Caco-2 (cell line): ENCODE measurements around the gene CREBBP. TPM values are rescaled to one million over a fixed set of nuclear protein-coding genes. Genes with fewer than 3 reads are reported as not detected.
A peak's percentile ranks its signal among the peaks of the same experiment; 100 is the strongest.

ENCODE experiments used
- BruUV-seq: library from RNA; stranded (reverse); fragments of 400-500 nt; replicated peaks from 2 replicates; lab custom pipeline; 2021; lab: Mats Ljungman, UMichigan
- CTCF ChIA-PET: fragments of 300-600 bp; sonication (Branson Sonifier 250); formaldehyde crosslinking; loops from one replicate; lab custom pipeline; 2022; ENCODE audit warnings: antibody characterized with exemption; lab: Charles Lee
- POLR2A ChIA-PET: fragments of 300-600 bp; sonication (Branson Sonifier 250); formaldehyde crosslinking; loops from one replicate; lab custom pipeline; 2022; ENCODE audit warnings: antibody characterized with exemption; lab: Charles Lee
- DNase-seq, 2 experiments: peaks; one replicate each; pipeline versions ENCODE4 v3.0.0 to v3.0.0-alpha.2; 2020 to 2022
- H3K27me3 ChIP-seq: replicated peaks from 2 replicates; pipeline ENCODE4 v1.6.0; 2011; ENCODE audit warnings: low read length; ENCODE audit not compliant: control insufficient read depth, insufficient read depth
- H3K36me3 ChIP-seq: 2 replicates; pipeline ENCODE4 v1.5.1; 2011; ENCODE audit warnings: low read length; ENCODE audit not compliant: control insufficient read depth, insufficient read depth
- H3K4me1 ChIP-seq: fragments of 250-450 bp; sonication (Bioruptor Pico); 2 replicates; pipeline ENCODE4 v1.5.1; 2020; ENCODE audit warnings: mild to moderate bottlenecking
- H3K4me3 ChIP-seq: 2 replicates; pipeline ENCODE4 v1.5.1; 2011; ENCODE audit warnings: low read depth, mild to moderate bottlenecking, control low read depth, low read length
- H3K9me3 ChIP-seq: fragments of 250-450 bp; sonication (Bioruptor Pico); 2 replicates; pipeline ENCODE4 v1.5.1; 2020; ENCODE audit warnings: mild to moderate bottlenecking, moderate library complexity
- H3K27ac Mint-ChIP-seq: one replicate; pipeline ENCODE4 v1.8.0; 2022; ENCODE audit warnings: mixed read lengths; ENCODE audit not compliant: unreplicated experiment
- H3K27me3 Mint-ChIP-seq: one replicate; pipeline ENCODE4 v1.8.0; 2022; ENCODE audit warnings: mixed read lengths; ENCODE audit not compliant: insufficient read depth, unreplicated experiment
- H3K36me3 Mint-ChIP-seq: one replicate; pipeline ENCODE4 v1.8.0; 2022; ENCODE audit warnings: mild to moderate bottlenecking, mixed read lengths; ENCODE audit not compliant: insufficient read depth, unreplicated experiment
- H3K4me1 Mint-ChIP-seq: one replicate; pipeline ENCODE4 v1.8.0; 2022; ENCODE audit warnings: low read depth, mixed read lengths; ENCODE audit not compliant: unreplicated experiment
- H3K4me3 Mint-ChIP-seq: one replicate; pipeline ENCODE4 v1.8.0; 2022; ENCODE audit warnings: mild to moderate bottlenecking, moderate library complexity, mixed read lengths; ENCODE audit not compliant: unreplicated experiment
- H3K9me3 Mint-ChIP-seq: one replicate; pipeline ENCODE4 v1.8.0; 2022; ENCODE audit warnings: mixed read lengths; ENCODE audit not compliant: unreplicated experiment
- CTCF ChIP-seq, 2 experiments: fragments of 200-600 bp in 1 of 2; IDR thresholded peaks; 1 replicate in 1 of 2; 2 replicates in 1 of 2; pipeline versions ENCODE4 v1.5.1 to v1.8.0; 2011 to 2022; ENCODE audit warnings: antibody characterized with exemption in 1 of 2, control low read depth in 1 of 2, inconsistent platforms in 1 of 2, low read depth in 1 of 2, low read length in 1 of 2, mild to moderate bottlenecking in 1 of 2, moderate library complexity in 1 of 2; ENCODE audit not compliant: insufficient read depth in 1 of 2, severe bottlenecking in 1 of 2, unreplicated experiment in 1 of 2
- intact Hi-C: fragments of 100-400 bp; cut with micrococcal nuclease; formaldehyde crosslinking; loops from one replicate; pipeline ENCODE4 v1.10.0; 2022; ENCODE audit not compliant: unreplicated experiment
- total RNA-seq: library from RNA; stranded (reverse); gene quantifications from 2 replicates; pipeline ENCODE4 v1.2.3, GENCODE V29; 2022

CREBBP gene
- total RNA-seq, 1 experiment from 2014 or later, result 65.3 TPM

DNA sequence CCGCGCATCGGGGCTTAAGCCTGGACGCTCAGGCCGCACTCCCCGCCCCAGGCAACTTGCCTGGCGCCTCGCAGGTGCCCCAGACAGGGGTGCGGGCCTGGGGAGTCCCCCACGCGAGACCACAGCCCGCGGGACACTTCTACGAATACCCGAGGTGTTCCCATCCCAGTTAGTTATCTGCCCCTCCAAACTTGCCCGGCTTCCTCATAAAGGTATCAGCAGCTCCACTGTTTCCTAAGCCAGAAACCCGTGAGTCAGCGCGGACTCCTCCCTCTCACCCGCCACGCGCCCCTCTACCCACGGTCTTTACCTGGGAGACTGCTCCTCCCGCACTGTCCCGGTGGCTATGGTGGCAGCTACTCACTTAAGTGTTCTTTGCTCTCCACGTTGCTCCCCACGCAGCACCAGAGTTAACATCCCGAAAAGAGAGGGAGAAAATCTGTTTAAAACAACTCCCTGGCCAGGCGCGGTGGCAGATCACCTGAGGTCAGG lies 1.0 kb upstream of the CREBBP start:
- no TSS peak for BruUV-seq
- H3K27ac Mint-ChIP-seq, result peak overlapping the region; percentile 66
- peak in 1 of 2 experiments; percentile 10 for DNase-seq
- ChIA-PET CTCF (interaction anchor here (0.6 kb wide), 1 partner anchor 120 kb away, joined by 3 read pairs; no protein-coding TSS in a partner anchor), POLR2A (interaction anchor here (0.6 to 0.8 kb wide), 2 partner anchors 19 to 418 kb away, joined by 3 read pairs; no protein-coding TSS in a partner anchor)
- intact Hi-C loops, result no loop called here
- peak overlapping the region; percentile 95 for H3K4me3 ChIP-seq
- peaks cover 6% of the 10 kb centered on the region for H3K36me3 Mint-ChIP-seq
- H3K9me3 ChIP-seq, result no peaks in the 10 kb centered on the region
- no peaks in the 10 kb centered on the region for H3K27me3 Mint-ChIP-seq
- no peaks in the 10 kb centered on the region for H3K27me3 ChIP-seq
- H3K4me1 ChIP-seq, result peaks cover 5% of the 10 kb centered on the region; the same call in 1 of the 2 replicates
- H3K4me3 Mint-ChIP-seq, result peak overlapping the region; percentile 68
- H3K4me1 Mint-ChIP-seq, result no peaks in the 10 kb centered on the region
- no peak for TF ChIP-seq CTCF (IDR thresholded peaks at IDR 0.05; ENCODE audit: insufficient read depth in 1 of 2, low read depth in 1 of 2, low read length in 1 of 2, severe bottlenecking in 1 of 2, unreplicated experiment in 1 of 2)
- no peaks in the 10 kb centered on the region; the same call in 1 of the 2 replicates for H3K36me3 ChIP-seq
- no peaks in the 10 kb centered on the region for H3K9me3 Mint-ChIP-seq

GRCh38 chr16:3879887-3880564 lies 487 bp downstream of the CREBBP start:
- ChIA-PET CTCF (no interaction called here), POLR2A (no interaction called here)
- BruUV-seq, result no TSS peak
- Mint-ChIP-seq H3K36me3 (peaks cover 6% of the 10 kb centered on the region), H3K27ac (no peak overlapping the region), H3K27me3 (no peaks in the 10 kb centered on the region), H3K4me1 (no peaks in the 10 kb centered on the region), H3K4me3 (peak overlapping the region; percentile 84), H3K9me3 (no peaks in the 10 kb centered on the region)
- H3K27me3 ChIP-seq, result no peaks in the 10 kb centered on the region
- no peaks in the 10 kb centered on the region; the same call in 1 of the 2 replicates for H3K36me3 ChIP-seq
- peak overlapping the region; percentile 95 for H3K4me3 ChIP-seq
- intact Hi-C loops, result loop anchor here (10.0 kb wide), 1 partner anchor 185 kb away; no protein-coding TSS in a partner anchor
- no peak for TF ChIP-seq CTCF (IDR thresholded peaks at IDR 0.05; ENCODE audit: insufficient read depth in 1 of 2, low read depth in 1 of 2, low read length in 1 of 2, severe bottlenecking in 1 of 2, unreplicated experiment in 1 of 2)
- H3K9me3 ChIP-seq, result no peaks in the 10 kb centered on the region
- peaks cover 5% of the 10 kb centered on the region; the same call in 1 of the 2 replicates for H3K4me1 ChIP-seq
- DNase-seq, result peak; percentile 55 to 77

DNA sequence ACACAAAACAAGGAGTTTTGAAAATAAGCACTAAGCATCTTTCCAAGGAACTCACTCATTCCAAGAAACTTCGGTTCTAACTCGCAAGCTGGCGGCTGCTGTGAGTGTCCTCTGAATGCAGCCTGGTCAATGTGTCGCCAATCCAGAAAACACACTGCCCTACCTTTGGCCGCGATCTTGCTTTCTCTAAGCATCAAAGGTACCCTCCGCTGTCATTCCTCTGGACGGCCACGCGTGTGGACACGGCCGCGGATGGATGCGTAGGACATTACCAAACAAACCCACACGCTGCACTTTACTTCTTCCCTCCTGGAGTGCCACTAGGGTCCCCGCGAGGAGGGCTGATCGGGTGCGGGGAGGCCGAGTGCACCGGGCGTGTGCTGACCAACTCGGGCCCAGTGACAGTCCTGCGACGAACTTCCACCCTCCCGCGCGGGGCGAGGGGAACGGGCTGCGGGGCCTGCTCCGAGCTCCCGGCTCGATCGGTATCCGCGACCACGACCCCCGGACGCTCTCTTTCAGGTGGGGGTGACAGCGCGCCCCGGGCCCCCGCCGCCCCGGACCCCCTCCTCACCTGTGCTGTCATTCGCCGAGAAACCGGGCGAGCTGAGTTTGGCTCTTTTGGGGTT lies 1.1 kb downstream of the CREBBP start:
- BruUV-seq, result no TSS peak
- no peaks in the 10 kb centered on the region for H3K27me3 ChIP-seq
- peak overlapping the region; percentile 95 for H3K4me3 ChIP-seq
- no peaks in the 10 kb centered on the region for H3K9me3 ChIP-seq
- no peak for TF ChIP-seq CTCF (IDR thresholded peaks at IDR 0.05; ENCODE audit: insufficient read depth in 1 of 2, low read depth in 1 of 2, low read length in 1 of 2, severe bottlenecking in 1 of 2, unreplicated experiment in 1 of 2)
- intact Hi-C loops, result loop anchor here (10.0 kb wide), 1 partner anchor 185 kb away; no protein-coding TSS in a partner anchor
- Mint-ChIP-seq H3K27me3 (no peaks in the 10 kb centered on the region), H3K4me3 (peak overlapping the region; percentile 84), H3K36me3 (peaks cover 6% of the 10 kb centered on the region), H3K4me1 (no peaks in the 10 kb centered on the region), H3K9me3 (no peaks in the 10 kb centered on the region), H3K27ac (peak overlapping the region; percentile 63)
- peak in 1 of 2 experiments; percentile 40 for DNase-seq
- ChIA-PET CTCF (no interaction called here), POLR2A (no interaction called here)
- H3K4me1 ChIP-seq, result peaks cover 5% of the 10 kb centered on the region; the same call in 1 of the 2 replicates
- no peaks in the 10 kb centered on the region; the same call in 1 of the 2 replicates for H3K36me3 ChIP-seq
